Measurements from ENCODE around the gene FSTL4. TPM values are rescaled to one million over a fixed set of nuclear protein-coding genes. Genes with fewer than 3 reads are reported as not detected.

FSTL4 gene
- total RNA-seq, 1 experiment from 2014 or later, result 0.12 TPM

DNA sequence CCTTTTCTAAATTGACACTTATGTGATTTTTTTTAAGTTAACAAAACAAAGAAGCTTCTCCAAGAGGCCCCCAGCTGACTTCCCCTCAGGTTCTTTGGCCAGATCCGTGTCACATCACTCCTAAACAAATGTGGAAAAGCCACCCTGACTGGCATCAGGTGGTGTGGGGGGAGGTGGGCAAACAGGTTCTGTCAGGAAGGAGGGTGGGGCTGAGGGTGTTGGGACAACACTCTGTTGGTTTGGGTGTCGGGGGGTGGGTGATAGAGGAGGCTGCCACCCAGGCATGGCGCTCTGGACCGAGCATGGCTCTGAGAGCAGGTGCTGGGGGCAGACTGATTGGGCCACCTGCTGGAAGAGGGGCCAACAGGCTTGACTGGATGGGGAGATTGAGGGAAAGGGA lies 349.7 kb downstream of the FSTL4 start:
- Mint-ChIP-seq H3K27me3 (ENCODE audit: insufficient read depth, unreplicated experiment) (peaks cover 15% of the 10 kb centered on the region), H3K4me3 (ENCODE audit: unreplicated experiment) (no peak overlapping the region), H3K4me1 (ENCODE audit: insufficient read depth, unreplicated experiment) (no peaks in the 10 kb centered on the region), H3K27ac (ENCODE audit: low read depth, unreplicated experiment) (no peak overlapping the region), H3K36me3 (ENCODE audit: insufficient read depth, unreplicated experiment) (no peaks in the 10 kb centered on the region), H3K9me3 (ENCODE audit: unreplicated experiment) (no peaks in the 10 kb centered on the region)
- CTCF ChIA-PET, result interaction anchor here (2.1 kb wide), 1 partner anchor 151 kb away, joined by 6 read pairs; no protein-coding TSS in a partner anchor
- DNase-seq (ENCODE audit: unreplicated experiment), result no peak
- no peak for TF ChIP-seq CTCF (IDR thresholded peaks at IDR 0.05; ENCODE audit: unreplicated experiment)
- BruUV-seq (replicated peaks), result no TSS peak
- POLR2A ChIA-PET, result interaction anchor here (0.7 kb wide), 1 partner anchor 30 kb away, joined by 3 read pairs; no protein-coding TSS in a partner anchor
- intact Hi-C loops (cut with micrococcal nuclease), result no loop called here

DNA sequence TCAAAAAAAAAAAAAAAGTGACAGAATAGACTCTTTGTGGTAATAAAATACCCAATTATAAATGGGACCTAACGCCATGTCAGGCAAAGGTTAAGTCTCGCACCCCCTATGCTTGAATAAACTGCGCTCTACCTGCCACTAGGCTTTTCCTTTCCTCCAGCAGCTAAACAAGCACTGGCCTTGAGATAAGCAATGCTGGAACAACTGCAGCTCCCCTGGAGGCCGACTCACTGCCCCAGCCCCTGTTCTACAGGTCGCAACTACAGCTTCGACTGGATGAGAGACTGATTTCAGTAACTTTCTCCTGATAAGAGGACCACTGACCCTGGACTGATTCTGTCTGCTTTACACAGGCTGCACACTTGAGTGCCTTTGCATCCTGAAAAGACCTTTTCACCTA lies 350.3 kb downstream of the FSTL4 start:
- peaks cover 15% of the 10 kb centered on the region for H3K27me3 Mint-ChIP-seq (ENCODE audit: insufficient read depth, unreplicated experiment)
- H3K36me3 Mint-ChIP-seq (ENCODE audit: insufficient read depth, unreplicated experiment), result no peaks in the 10 kb centered on the region
- ChIA-PET CTCF (interaction anchor here (0.6 to 2.1 kb wide), 3 partner anchors 65 to 151 kb away, joined by 3 to 13 read pairs (median 4); no protein-coding TSS in a partner anchor), POLR2A (interaction anchor here (0.6 to 1.1 kb wide), 4 partner anchors 12 to 867 kb away, joined by 3 to 4 read pairs (median 3); no protein-coding TSS in a partner anchor)
- no peak for DNase-seq (ENCODE audit: unreplicated experiment)
- no peak overlapping the region for H3K4me3 Mint-ChIP-seq (ENCODE audit: unreplicated experiment)
- intact Hi-C loops (cut with micrococcal nuclease), result no loop called here
- H3K27ac Mint-ChIP-seq (ENCODE audit: low read depth, unreplicated experiment), result no peak overlapping the region
- H3K4me1 Mint-ChIP-seq (ENCODE audit: insufficient read depth, unreplicated experiment), result no peaks in the 10 kb centered on the region
- H3K9me3 Mint-ChIP-seq (ENCODE audit: unreplicated experiment), result no peaks in the 10 kb centered on the region
- no peak for TF ChIP-seq CTCF (IDR thresholded peaks at IDR 0.05; ENCODE audit: unreplicated experiment)
- BruUV-seq (replicated peaks), result no TSS peak

DNA sequence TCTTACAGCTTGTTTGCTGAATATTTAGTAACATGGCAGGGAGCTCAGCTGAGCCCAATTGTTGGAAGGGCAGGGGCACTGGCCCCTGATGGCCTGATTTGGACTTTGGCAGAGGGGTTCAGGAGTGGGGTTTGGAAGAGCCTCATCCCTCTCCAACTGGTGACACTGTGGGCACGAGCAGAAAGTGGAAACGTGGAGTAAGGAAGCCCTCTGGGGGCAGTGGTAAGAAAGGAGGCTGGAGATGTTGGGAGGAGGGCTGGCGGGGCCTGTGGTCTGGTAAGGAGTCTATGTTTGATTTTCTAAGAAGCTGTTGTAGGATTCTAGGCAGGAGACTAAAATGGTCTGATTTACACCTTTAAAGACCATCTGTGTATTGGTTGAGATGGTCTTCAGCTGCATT lies 351.6 kb downstream of the FSTL4 start:
- Mint-ChIP-seq H3K9me3 (ENCODE audit: unreplicated experiment) (no peaks in the 10 kb centered on the region), H3K36me3 (ENCODE audit: insufficient read depth, unreplicated experiment) (no peaks in the 10 kb centered on the region), H3K27me3 (ENCODE audit: insufficient read depth, unreplicated experiment) (peaks cover 15% of the 10 kb centered on the region), H3K4me1 (ENCODE audit: insufficient read depth, unreplicated experiment) (no peaks in the 10 kb centered on the region), H3K27ac (ENCODE audit: low read depth, unreplicated experiment) (no peak overlapping the region), H3K4me3 (ENCODE audit: unreplicated experiment) (no peak overlapping the region)
- TF ChIP-seq CTCF (IDR thresholded peaks at IDR 0.05; ENCODE audit: unreplicated experiment), result peak; percentile 5
- CTCF ChIA-PET, result interaction anchor here (0.7 to 2.1 kb wide), 5 partner anchors 29 to 200 kb away, joined by 3 to 13 read pairs (median 3); no protein-coding TSS in a partner anchor
- POLR2A ChIA-PET, result no interaction called here
- BruUV-seq (replicated peaks), result no TSS peak
- DNase-seq (ENCODE audit: unreplicated experiment), result no peak
- intact Hi-C loops (cut with micrococcal nuclease), result loop anchor here (1.0 kb wide), 1 partner anchor 149 kb away; no protein-coding TSS in a partner anchor

GRCh38 chr5:133259199-133259997 lies 352.9 kb downstream of the FSTL4 start:
- ChIA-PET CTCF (no interaction called here), POLR2A (interaction anchor here (0.6 kb wide), 1 partner anchor 14 kb away, joined by 3 read pairs; no protein-coding TSS in a partner anchor)
- H3K4me3 Mint-ChIP-seq (ENCODE audit: unreplicated experiment), result no peak overlapping the region
- no peak overlapping the region for H3K27ac Mint-ChIP-seq (ENCODE audit: low read depth, unreplicated experiment)
- H3K4me1 Mint-ChIP-seq (ENCODE audit: insufficient read depth, unreplicated experiment), result no peaks in the 10 kb centered on the region
- DNase-seq (ENCODE audit: unreplicated experiment), result no peak
- no peaks in the 10 kb centered on the region for H3K36me3 Mint-ChIP-seq (ENCODE audit: insufficient read depth, unreplicated experiment)
- H3K27me3 Mint-ChIP-seq (ENCODE audit: insufficient read depth, unreplicated experiment), result peaks cover 15% of the 10 kb centered on the region
- intact Hi-C loops (cut with micrococcal nuclease), result no loop called here
- TF ChIP-seq CTCF (IDR thresholded peaks at IDR 0.05; ENCODE audit: unreplicated experiment), result no peak
- BruUV-seq (replicated peaks), result no TSS peak
- no peaks in the 10 kb centered on the region for H3K9me3 Mint-ChIP-seq (ENCODE audit: unreplicated experiment)
